GM12864 (cell line): ENCODE measurements around the gene BMAL1.

Experiments used
- DNase-seq: peaks from one replicate; pipeline ENCODE4 v3.0.0-alpha.2; 2011; ENCODE audit warnings: low read depth
- H3K4me3 ChIP-seq: 2 replicates; pipeline ENCODE4 v1.5.1; 2011; ENCODE audit warnings: mild to moderate bottlenecking, low read depth, low read length, control low read depth
- TF ChIP-seq, protein P1 (sequence below): IDR thresholded peaks from 2 replicates; pipeline ENCODE4 v1.5.1; 2011; ENCODE audit warnings: low read depth, mild to moderate bottlenecking, moderate library complexity, low read length, control low read depth, inconsistent platforms; ENCODE audit errors: missing control alignments

BMAL1 gene

DNA sequence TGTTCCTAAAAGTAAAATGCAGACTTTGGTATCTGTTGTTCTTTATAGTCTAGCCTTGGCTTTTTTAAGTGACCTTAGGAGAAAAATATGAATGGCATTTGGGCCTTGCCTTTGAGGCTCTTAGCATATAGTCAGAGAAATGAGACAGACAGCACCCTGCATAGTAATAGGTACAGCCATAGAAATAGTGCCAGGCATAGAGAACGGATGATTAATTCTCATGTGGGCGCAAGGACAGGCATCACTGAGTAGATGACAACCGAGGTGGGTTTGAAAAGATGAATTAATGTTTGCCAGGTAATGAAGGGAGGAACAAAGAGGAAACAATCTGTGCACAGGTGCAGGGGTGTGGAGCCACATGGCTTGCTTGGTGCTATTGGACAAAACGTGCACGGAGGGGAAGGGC is 90.5 kb downstream of the BMAL1 start:
- TF ChIP-seq, protein P1, sequence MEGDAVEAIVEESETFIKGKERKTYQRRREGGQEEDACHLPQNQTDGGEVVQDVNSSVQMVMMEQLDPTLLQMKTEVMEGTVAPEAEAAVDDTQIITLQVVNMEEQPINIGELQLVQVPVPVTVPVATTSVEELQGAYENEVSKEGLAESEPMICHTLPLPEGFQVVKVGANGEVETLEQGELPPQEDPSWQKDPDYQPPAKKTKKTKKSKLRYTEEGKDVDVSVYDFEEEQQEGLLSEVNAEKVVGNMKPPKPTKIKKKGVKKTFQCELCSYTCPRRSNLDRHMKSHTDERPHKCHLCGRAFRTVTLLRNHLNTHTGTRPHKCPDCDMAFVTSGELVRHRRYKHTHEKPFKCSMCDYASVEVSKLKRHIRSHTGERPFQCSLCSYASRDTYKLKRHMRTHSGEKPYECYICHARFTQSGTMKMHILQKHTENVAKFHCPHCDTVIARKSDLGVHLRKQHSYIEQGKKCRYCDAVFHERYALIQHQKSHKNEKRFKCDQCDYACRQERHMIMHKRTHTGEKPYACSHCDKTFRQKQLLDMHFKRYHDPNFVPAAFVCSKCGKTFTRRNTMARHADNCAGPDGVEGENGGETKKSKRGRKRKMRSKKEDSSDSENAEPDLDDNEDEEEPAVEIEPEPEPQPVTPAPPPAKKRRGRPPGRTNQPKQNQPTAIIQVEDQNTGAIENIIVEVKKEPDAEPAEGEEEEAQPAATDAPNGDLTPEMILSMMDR, result no peak
- no peak for DNase-seq
- no peak overlapping the region for H3K4me3 ChIP-seq

DNA sequence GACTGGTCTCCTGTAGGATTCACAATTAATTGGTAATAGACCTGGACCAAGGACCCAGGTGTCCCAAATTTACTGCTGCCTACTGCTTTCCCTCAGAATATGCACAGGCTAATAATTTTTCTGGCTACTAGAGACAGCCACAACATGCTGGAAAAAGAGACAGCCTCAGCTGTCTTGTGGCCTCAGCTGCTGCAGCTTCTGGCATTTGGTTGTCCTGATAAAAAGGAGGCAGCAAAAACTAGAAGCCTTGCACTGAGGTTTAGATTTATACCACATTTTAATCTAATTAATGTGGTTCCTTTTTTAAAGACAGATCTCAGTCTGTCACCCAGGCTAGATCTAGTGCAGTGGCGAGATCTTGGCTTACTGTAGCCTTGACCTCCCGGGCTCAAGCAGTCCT is 95.6 kb downstream of the BMAL1 start:
- TF ChIP-seq, protein P1, result no peak
- H3K4me3 ChIP-seq, result no peak overlapping the region
- no peak for DNase-seq

DNA sequence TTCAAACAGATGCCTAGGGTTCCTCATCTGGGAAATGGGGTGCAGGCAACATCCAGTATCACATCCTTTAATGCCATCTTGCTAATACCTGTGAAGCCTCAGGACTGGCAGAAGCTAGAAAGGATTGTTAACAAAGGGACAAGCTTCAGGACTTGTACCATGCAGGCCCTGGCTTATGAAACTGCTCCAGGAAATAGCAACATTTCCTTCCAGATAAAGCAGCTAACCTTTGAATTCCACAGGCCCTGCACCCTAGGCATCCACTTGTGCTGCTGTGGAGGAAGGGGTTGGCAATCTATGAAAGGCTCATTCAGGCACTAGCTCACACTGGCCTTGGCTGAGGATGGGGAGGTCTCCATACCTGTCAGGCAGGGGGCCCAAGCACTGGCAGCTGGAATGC is 98.2 kb downstream of the BMAL1 start:
- H3K4me3 ChIP-seq, result no peak overlapping the region
- TF ChIP-seq, protein P1, result no peak
- DNase-seq, result no peak

DNA sequence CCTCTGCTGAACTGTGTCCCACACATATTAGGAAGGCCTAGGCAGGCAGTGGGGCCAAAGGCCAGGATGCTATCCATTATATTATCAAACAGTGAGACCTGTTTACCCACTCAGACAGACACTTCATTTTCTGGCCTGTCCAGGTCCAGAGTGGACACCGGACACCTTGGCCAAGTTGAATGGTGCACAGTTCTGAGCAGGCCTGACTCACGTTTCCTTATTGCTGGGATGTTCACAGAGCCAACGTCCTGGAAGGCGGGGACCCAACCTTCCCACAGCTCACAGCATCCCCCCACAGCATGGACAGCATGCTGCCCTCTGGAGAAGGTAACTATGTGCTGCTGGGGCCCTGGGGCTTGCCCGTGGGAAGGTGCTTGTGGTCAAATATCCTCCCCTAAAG is 98.8 kb downstream of the BMAL1 start:
- H3K4me3 ChIP-seq, result no peak overlapping the region
- TF ChIP-seq, protein P1, result no peak
- no peak for DNase-seq

DNA sequence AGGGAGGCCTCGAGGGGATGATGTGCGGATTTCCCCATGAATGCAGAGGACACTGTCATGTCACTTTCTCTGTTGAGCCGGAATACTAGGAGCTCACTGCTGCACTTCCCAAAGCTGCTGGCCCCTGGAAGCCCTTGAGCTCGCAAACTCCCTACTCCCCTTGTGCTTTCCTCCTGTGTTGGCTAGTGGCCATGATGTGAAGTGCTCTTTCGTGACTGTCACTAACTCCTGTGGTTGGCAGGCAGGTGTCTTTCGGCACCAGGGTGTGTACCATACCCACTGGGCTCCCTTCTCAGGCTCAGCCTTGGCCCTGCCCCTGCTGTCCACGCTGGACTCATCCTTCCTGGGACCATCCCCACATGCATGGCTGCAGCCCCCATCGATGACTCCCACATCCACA is 99.2 kb downstream of the BMAL1 start:
- H3K4me3 ChIP-seq, result no peak overlapping the region
- no peak for DNase-seq
- TF ChIP-seq, protein P1, result no peak

DNA sequence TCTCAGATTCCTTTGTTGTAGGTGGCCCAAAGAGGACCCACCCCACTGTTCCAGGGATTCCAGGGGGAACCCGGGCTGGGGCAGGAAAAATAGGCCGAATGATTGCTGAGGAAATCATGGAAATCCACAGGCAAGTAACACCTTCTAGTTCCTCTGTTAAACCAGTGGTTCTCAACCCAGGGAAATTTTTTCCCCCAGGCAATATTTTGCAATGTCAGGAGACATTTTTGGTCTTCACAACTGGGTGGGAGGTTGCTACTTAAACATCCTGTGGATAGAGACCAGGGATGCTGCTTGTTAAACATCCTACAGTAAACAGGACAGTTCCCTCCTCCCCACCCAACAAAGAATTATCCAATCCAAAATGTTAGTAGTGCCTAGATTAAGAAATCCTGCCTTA is 100.7 kb downstream of the BMAL1 start:
- no peak overlapping the region for H3K4me3 ChIP-seq
- TF ChIP-seq, protein P1, result no peak
- DNase-seq, result no peak

DNA sequence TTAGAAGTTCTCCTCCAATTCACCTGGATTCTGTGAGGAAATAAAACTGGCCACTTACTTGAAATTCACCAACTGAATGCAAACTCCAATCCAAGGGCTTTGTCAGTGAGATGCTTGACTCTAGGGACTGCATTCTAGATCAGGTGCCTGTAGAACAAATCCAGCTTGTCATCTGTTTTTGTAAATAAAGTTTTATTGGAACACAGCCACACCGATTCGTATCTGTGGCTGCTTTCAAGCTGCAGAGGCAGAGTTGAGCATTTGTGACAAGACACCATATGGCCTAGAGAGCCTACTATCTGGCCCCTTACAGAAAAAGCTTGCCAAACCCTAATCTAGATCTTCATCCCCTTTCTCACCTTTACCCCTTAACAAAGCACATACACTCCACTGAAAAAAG is 103.1 kb downstream of the BMAL1 start:
- no peak for DNase-seq
- H3K4me3 ChIP-seq, result no peak overlapping the region

More for the DNA sequence above, 103.1 kb downstream of the BMAL1 start:
- TF ChIP-seq, protein P1, result no peak
